PC-3 (cell line): Measurements from ENCODE around the gene ARHGEF2.

ENCODE experiments used
- CTCF ChIP-seq: fragments of 300-600 bp; sonication (generic); conservative IDR thresholded peaks from 2 replicates; pipeline ENCODE4 v1.5.1; 2017; ENCODE audit warnings: antibody characterized with exemption, low read depth, mild to moderate bottlenecking, low read length
- EZH2 ChIP-seq: fragments of 300-600 bp; sonication (generic); IDR thresholded peaks from one replicate; pipeline ENCODE4 v1.6.1; 2017; ENCODE audit warnings: antibody characterized with exemption, mild to moderate bottlenecking, low read length; ENCODE audit not compliant: unreplicated experiment
- EZH2phosphoT487 ChIP-seq: fragments of 300-600 bp; sonication (generic); IDR thresholded peaks from 2 replicates; pipeline ENCODE4 v1.6.1; 2018; ENCODE audit warnings: mild to moderate bottlenecking, antibody characterized with exemption, low read length, borderline replicate concordance

DNA sequence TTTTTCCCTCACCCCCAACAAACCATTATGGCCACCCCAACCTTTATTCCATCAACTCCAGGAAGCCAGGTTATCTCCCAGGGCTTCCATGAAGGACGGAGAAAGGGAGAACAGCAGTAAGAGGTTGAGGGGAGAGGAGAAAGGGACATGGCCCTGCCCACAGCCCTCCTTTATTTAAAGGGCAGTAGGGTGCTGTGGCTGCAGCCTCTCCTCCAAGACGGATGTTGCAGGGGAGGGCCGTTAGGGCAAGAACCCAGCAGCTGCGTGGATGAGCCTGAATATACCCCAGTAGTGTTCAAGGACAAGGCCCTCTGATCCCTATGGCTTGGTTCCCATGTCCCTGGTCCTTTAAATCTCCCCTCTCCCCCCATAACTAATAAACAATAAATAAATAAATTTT lies 31.1 kb downstream of the ARHGEF2 start:
- TF ChIP-seq CTCF (no peak), EZH2phosphoT487 (no peak), EZH2 (no peak)
